Liver (tissue), 9 donors: ENCODE data around the gene CAMK1D. TPM values are rescaled to one million over a fixed set of nuclear protein-coding genes. Genes with fewer than 3 reads are reported as not detected.
"Not testable (repeated sequence)": the region's sequence is repeated elsewhere in the genome, so short reads cannot be mapped to it uniquely, and the experiment has no call there.

Source experiments
- DNase-seq: peaks from one replicate; pipeline ENCODE4 v3.0.0-alpha.2; 2017; ENCODE audit warnings: low spot score
- H3K27ac ChIP-seq, 2 donors: one replicate each; pipeline ENCODE4 v1.7.0; 2013; ENCODE audit warnings: inconsistent platforms in 2 of 2, low read length in 2 of 2, control low read depth in 1 of 2, low read depth in 1 of 2, mild to moderate bottlenecking in 1 of 2
- H3K27me3 ChIP-seq, 4 donors: one replicate each; pipeline versions ENCODE4 v1.6.1 to v1.7.0; 2013; ENCODE audit warnings: low read length in 3 of 4, inconsistent platforms in 1 of 4, mild to moderate bottlenecking in 1 of 4, moderate library complexity in 1 of 4; ENCODE audit not compliant: control insufficient read depth in 4 of 4, insufficient read depth in 4 of 4
- H3K36me3 ChIP-seq, 4 donors: one replicate each; pipeline versions ENCODE4 v1.6.1 to v1.7.0; 2013; ENCODE audit warnings: low read length in 3 of 4, mild to moderate bottlenecking in 3 of 4, low read depth in 1 of 4, moderate library complexity in 1 of 4; ENCODE audit not compliant: control insufficient read depth in 4 of 4, insufficient read depth in 3 of 4
- H3K4me1 ChIP-seq, 4 donors: one replicate each; pipeline versions ENCODE4 v1.6.1 to v1.7.0; 2013; ENCODE audit warnings: low read length in 3 of 4, mild to moderate bottlenecking in 3 of 4, moderate library complexity in 1 of 4; ENCODE audit not compliant: control insufficient read depth in 4 of 4, insufficient read depth in 4 of 4
- H3K4me3 ChIP-seq, 3 donors: one replicate each; pipeline versions ENCODE4 v1.6.1 to v1.7.0; 2013; ENCODE audit warnings: low read length in 3 of 3, control low read depth in 1 of 3, low read depth in 1 of 3, mild to moderate bottlenecking in 1 of 3
- H3K9ac ChIP-seq, 2 donors: one replicate each; pipeline ENCODE4 v1.7.0; 2013; ENCODE audit warnings: low read length in 2 of 2, mild to moderate bottlenecking in 2 of 2, moderate library complexity in 2 of 2, control low read depth in 1 of 2, low read depth in 1 of 2
- H3K9me3 ChIP-seq, 4 donors: one replicate each; pipeline versions ENCODE4 v1.6.1 to v1.7.0; 2013; ENCODE audit warnings: low read length in 3 of 4; ENCODE audit not compliant: control insufficient read depth in 4 of 4
- CTCF ChIP-seq: fragments of 150-350 bp; IDR thresholded peaks from 2 replicates; pipeline ENCODE4 v1.5.1; 2017; ENCODE audit warnings: improper control_type of control experiment, low read depth, low read length; ENCODE audit not compliant: missing input control
- EGR1 ChIP-seq, 2 donors: IDR thresholded peaks; 2 replicates each; pipeline ENCODE4 v1.6.1; 2016 to 2018; ENCODE audit warnings: antibody characterized with exemption in 2 of 2, low read depth in 2 of 2
- FOXA1 ChIP-seq: IDR thresholded peaks from 2 replicates; pipeline ENCODE4 v1.6.1; 2016; ENCODE audit warnings: antibody characterized with exemption
- FOXA2 ChIP-seq: IDR thresholded peaks from 2 replicates; pipeline ENCODE4 v1.6.1; 2016; ENCODE audit warnings: antibody characterized with exemption
- HNF4A ChIP-seq, 2 donors: conservative IDR thresholded peaks; 2 replicates each; pipeline ENCODE4 v1.6.1; 2016; ENCODE audit warnings: antibody characterized with exemption in 2 of 2, mild to moderate bottlenecking in 2 of 2
- JUND ChIP-seq, 2 donors: IDR thresholded peaks; 2 replicates each; pipeline ENCODE4 v1.6.1; 2016; ENCODE audit warnings: antibody characterized with exemption in 2 of 2
- NR2F2 ChIP-seq: IDR thresholded peaks from 2 replicates; pipeline ENCODE4 v1.6.1; 2016; ENCODE audit warnings: antibody characterized with exemption
- RAD21 ChIP-seq, 2 donors: IDR thresholded peaks; 2 replicates each; pipeline ENCODE4 v1.6.1; 2016; ENCODE audit warnings: antibody characterized with exemption in 2 of 2, mild to moderate bottlenecking in 2 of 2
- RXRA ChIP-seq, 2 donors: IDR thresholded peaks; 2 replicates each; pipeline ENCODE4 v1.6.1; 2017 to 2018; ENCODE audit warnings: antibody characterized with exemption in 2 of 2, mild to moderate bottlenecking in 1 of 2
- SP1 ChIP-seq: IDR thresholded peaks from 2 replicates; pipeline ENCODE4 v1.6.1; 2018; ENCODE audit warnings: antibody characterized with exemption, mild to moderate bottlenecking
- TAF1 ChIP-seq: conservative IDR thresholded peaks from 2 replicates; pipeline ENCODE4 v1.6.1; 2016; ENCODE audit warnings: antibody characterized with exemption, mild to moderate bottlenecking
- ZBTB33 ChIP-seq: IDR thresholded peaks from 2 replicates; pipeline ENCODE4 v1.6.1; 2016; ENCODE audit warnings: antibody characterized with exemption
- WGBS: extraction: QIAGEN DNeasy Blood & Tissue Kit; methylation state at CpG from one replicate; pipeline ENCODE4 v1.1.7; 2013; 5-methylcytosine and 5-hydroxymethylcytosine counted together
- polyA plus RNA-seq, 2 donors: library from polyadenylated mRNA; stranded (reverse) in 1 of 2; unstranded in 1 of 2; fragments of 200-250 nt in 1 of 2; fragments of >200 nt in 1 of 2; fragmentation: Nextera tagmentation in 1 of 2; extraction: Ambion mirVana in 1 of 2; gene quantifications; one replicate each; pipeline versions ENCODE4 v1.2.1 to v1.2.3, GENCODE V29; 2013 to 2015
- total RNA-seq, 2 donors: library from RNA; depleted of rRNA; stranded (reverse); fragments of >200 nt; gene quantifications; one replicate each; pipeline ENCODE4 v1.2.3, GENCODE V29; 2014
- TF ChIP-seq, protein P1 (sequence below): IDR thresholded peaks from 2 replicates; pipeline ENCODE4 v1.6.1; 2016; ENCODE audit warnings: antibody characterized with exemption
- donor health status: healthy.
- donor health status: healthy.
- donor health status: healthy.
- donor health status: healthy.
- donor health status: healthy.

Gene CAMK1D
- total and polyA plus RNA-seq, 4 donors, result 2.7 to 10.1 (median 4.2) TPM

- Histone ChIP-seq H3K9me3 (no peaks in the 10 kb centered on the region), H3K4me1 (peaks cover 9 to 19% (median 16%) of the 10 kb centered on the region in 4 donors), H3K27ac (no peak overlapping the region), H3K9ac (no peak overlapping the region), H3K36me3 (no peaks in the 10 kb centered on the region), H3K27me3 (no peaks in the 10 kb centered on the region), H3K4me3 (no peak overlapping the region)
- WGBS, result 96% methylated on average over 3 of the region's 3 CpGs
- TF ChIP-seq TAF1 (no peak), FOXA2 (no peak), ZBTB33 (no peak), FOXA1 (no peak), NR2F2 (no peak)
- no peak for DNase-seq
Observed at GRCh38 chr10:12324530-12324929, 24.8 kb upstream of the CAMK1D start.

DNA sequence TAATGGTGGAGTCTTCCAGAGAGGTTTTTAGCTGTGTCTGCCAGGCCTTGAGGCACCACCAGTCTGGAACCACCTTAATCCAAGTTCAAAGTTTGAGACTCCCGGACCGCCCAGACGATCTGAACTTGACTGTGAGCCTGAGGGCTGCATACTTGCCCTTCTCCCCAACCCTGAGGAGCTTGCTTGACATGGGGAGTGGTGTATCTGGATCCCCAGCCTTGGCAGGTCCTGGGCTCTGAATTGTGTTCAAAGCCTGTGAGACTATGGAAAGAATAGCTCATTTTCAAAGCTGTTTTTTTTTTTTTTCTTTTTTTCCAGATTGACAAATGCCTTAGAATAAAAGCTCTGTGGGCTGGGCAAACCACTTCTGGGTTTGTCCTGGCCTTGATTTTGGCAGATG lies 22.3 kb upstream of the CAMK1D start:
- Histone ChIP-seq H3K27me3 (no peaks in the 10 kb centered on the region), H3K9me3 (no peaks in the 10 kb centered on the region), H3K4me1 (peaks cover 3 to 10% (median 8%) of the 10 kb centered on the region in 4 donors), H3K27ac (peak overlapping the region in 1 of 2 donors; percentile 2), H3K9ac (no peak overlapping the region), H3K4me3 (no peak overlapping the region), H3K36me3 (no peaks in the 10 kb centered on the region)
- whole genome bisulfite sequencing, result 89% methylated on average over 3 of the region's 3 CpGs
- DNase-seq, result no peak
- TF ChIP-seq SP1, result no peak
- TF ChIP-seq, protein P1, sequence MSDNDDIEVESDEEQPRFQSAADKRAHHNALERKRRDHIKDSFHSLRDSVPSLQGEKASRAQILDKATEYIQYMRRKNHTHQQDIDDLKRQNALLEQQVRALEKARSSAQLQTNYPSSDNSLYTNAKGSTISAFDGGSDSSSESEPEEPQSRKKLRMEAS, result no peak

DNA sequence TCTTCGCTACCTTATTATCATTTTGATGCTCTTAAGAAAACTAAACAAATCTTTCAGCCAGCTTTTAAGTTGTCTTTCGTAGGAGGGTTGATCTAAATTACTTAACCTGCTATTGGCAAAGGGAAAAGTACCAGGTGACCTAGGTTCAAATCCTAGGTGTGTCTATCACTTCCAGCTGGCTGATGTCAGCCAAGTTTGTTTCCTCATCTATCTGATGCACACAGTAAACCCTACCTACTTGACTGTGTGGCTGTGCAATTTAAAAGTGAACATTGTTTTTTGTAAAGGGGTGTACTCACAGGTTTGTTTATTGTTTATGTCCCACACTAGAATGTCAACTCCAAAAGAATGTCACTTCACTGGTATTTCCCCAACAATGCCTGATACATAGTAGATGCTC lies 21.9 kb upstream of the CAMK1D start:
- Histone ChIP-seq H3K9me3 (no peaks in the 10 kb centered on the region), H3K27ac (peak overlapping the region; percentile 2 to 11), H3K4me3 (no peak overlapping the region), H3K36me3 (no peaks in the 10 kb centered on the region), H3K27me3 (no peaks in the 10 kb centered on the region), H3K9ac (no peak overlapping the region), H3K4me1 (peaks cover 2 to 10% (median 6%) of the 10 kb centered on the region in 4 donors)
- 45% methylated on average over 2 of the region's 2 CpGs for WGBS
- TF ChIP-seq HNF4A (conservative IDR thresholded peaks at IDR 0.05) (peak; percentile 13 to 48), CTCF (no peak), RAD21 (IDR thresholded peaks at IDR 0.05) (peak; percentile 4 to 22), JUND (IDR thresholded peaks at IDR 0.05) (peak in 1 of 2 donors; percentile 25), RXRA (IDR thresholded peaks at IDR 0.05) (peak; percentile 61 to 76), EGR1 (IDR thresholded peaks at IDR 0.05; ENCODE audit: low read depth in 2 of 2) (no peak), FOXA2 (peak; percentile 8)
- TF ChIP-seq, protein P1, result peak; percentile 23
- no peak for DNase-seq

- H3K9me3 ChIP-seq, H3K27ac ChIP-seq, H3K36me3 ChIP-seq, H3K27me3 ChIP-seq, H3K4me1 ChIP-seq, H3K4me3 ChIP-seq, DNase-seq, H3K9ac ChIP-seq: not testable (repeated sequence)
- 81% methylated on average over 9 of the region's 9 CpGs for WGBS
Observed at GRCh38 chr10:12328312-12328711, 21.0 kb upstream of the CAMK1D start.
